GM12878 (cell line): ENCODE measurements around the gene BCL2. TPM values are rescaled to one million over a fixed set of nuclear protein-coding genes. Genes with fewer than 3 reads are reported as not detected.

Experiments
- ASH2L ChIP-seq: fragments of 300-600, 200-600 bp; sonication (generic); IDR thresholded peaks from 2 replicates; pipeline ENCODE4 v1.6.1; 2017; ENCODE audit warnings: low read depth, mild to moderate bottlenecking, borderline replicate concordance
- ATF3 ChIP-seq: IDR thresholded peaks from 2 replicates; pipeline ENCODE4 v1.6.1; 2011; ENCODE audit warnings: low read depth, mild to moderate bottlenecking, low read length, moderate library complexity, borderline replicate concordance; ENCODE audit errors: extremely low read depth
- BHLHE40 ChIP-seq, 2 experiments: fragments of 450-650 bp in 1 of 2; IDR thresholded peaks; 2 replicates each; pipeline ENCODE4 v1.6.1; 2011 to 2017; ENCODE audit warnings: low read depth in 2 of 2, borderline replicate concordance in 1 of 2, improper control_type of control experiment in 1 of 2, low read length in 1 of 2, mild to moderate bottlenecking in 1 of 2
- CREB1 ChIP-seq: IDR thresholded peaks from 2 replicates; pipeline ENCODE4 v1.6.1; 2012; ENCODE audit warnings: low read depth, mild to moderate bottlenecking, inconsistent platforms
- EP300 ChIP-seq, 2 experiments: fragments of 150-350 bp in 1 of 2; IDR thresholded peaks; 2 replicates each; pipeline ENCODE4 v1.6.1; 2011 to 2012; ENCODE audit warnings: low read depth in 2 of 2, low read length in 2 of 2, borderline replicate concordance in 1 of 2, improper control_type of control experiment in 1 of 2, inconsistent platforms in 1 of 2; ENCODE audit not compliant: control insufficient read depth in 1 of 2
- HDAC2 ChIP-seq: fragments of 200-600 bp; sonication (generic); IDR thresholded peaks from 2 replicates; pipeline ENCODE4 v1.6.1; 2017
- HDGF ChIP-seq: fragments of 450-650 bp; IDR thresholded peaks from 2 replicates; pipeline ENCODE4 v1.6.1; 2016; ENCODE audit warnings: antibody characterized with exemption
- KAT2A ChIP-seq: conservative IDR thresholded peaks from 2 replicates; pipeline ENCODE4 v1.6.1; 2011; ENCODE audit warnings: low read depth, low read length; ENCODE audit not compliant: control insufficient read depth
- KDM1A ChIP-seq: fragments of 200-600 bp; sonication (generic); IDR thresholded peaks from 2 replicates; pipeline ENCODE4 v1.6.1; 2016; ENCODE audit warnings: borderline replicate concordance
- MLLT1 ChIP-seq: fragments of 450-650 bp; IDR thresholded peaks from 2 replicates; pipeline ENCODE4 v1.6.1; 2016; ENCODE audit warnings: mild to moderate bottlenecking
- PRDM15 ChIP-seq: fragments of 450-650 bp; formaldehyde crosslinking; IDR thresholded peaks from 2 replicates; pipeline ENCODE4 v1.4.0; 2020; ENCODE audit warnings: mild to moderate bottlenecking, moderate library complexity
- RAD21 ChIP-seq: IDR thresholded peaks from 2 replicates; pipeline ENCODE4 v1.6.1; 2011; ENCODE audit warnings: mild to moderate bottlenecking, low read depth, low read length, moderate library complexity; ENCODE audit not compliant: insufficient read depth
- RELA ChIP-seq: fragments of 450-650 bp; IDR thresholded peaks from 2 replicates; pipeline ENCODE4 v1.8.0; 2014; ENCODE audit warnings: borderline replicate concordance; ENCODE audit not compliant: partially characterized antibody
- TCF12 ChIP-seq: IDR thresholded peaks from 2 replicates; pipeline ENCODE4 v1.6.1; 2011; ENCODE audit warnings: low read depth, mild to moderate bottlenecking, low read length
- ZBTB11 ChIP-seq: fragments of 450-650 bp; formaldehyde crosslinking; IDR thresholded peaks from 2 replicates; pipeline ENCODE4 v1.5.0; 2022; ENCODE audit warnings: mild to moderate bottlenecking, missing genetic modification characterization
- ZNF217 ChIP-seq: fragments of 450-650 bp; IDR thresholded peaks from 2 replicates; pipeline ENCODE4 v1.6.1; 2017; ENCODE audit warnings: antibody characterized with exemption, mild to moderate bottlenecking
- ZNF274 ChIP-seq: IDR thresholded peaks from one replicate; pipeline ENCODE4 v1.8.0; 2011; ENCODE audit not compliant: insufficient read length, insufficient read depth
- polyA plus RNA-seq, 11 experiments: library from polyadenylated mRNA; depleted of rRNA in 4 of 11; unstranded in 6 of 11; stranded (reverse) in 5 of 11; fragments of >200 nt; fragmentation: Nextera tagmentation in 4 of 11; fragmentation: Illumina TruSeq in 1 of 11; extraction: Ambion mirVana in 4 of 11; extraction: Trizol in 1 of 11; gene quantifications; 1 replicate in 1 of 11; 2 replicates in 10 of 11; pipeline versions ENCODE4 v1.2.1 to v1.2.3, GENCODE V29; 2011 to 2016; ENCODE audit warnings: inconsistent platforms in 2 of 11, missing spikeins in 2 of 11, low read depth in 1 of 11
- total RNA-seq, 4 experiments: library from RNA; depleted of rRNA in 3 of 4; stranded (reverse); fragments of >200 nt in 3 of 4; fragmentation: Illumina TruSeq in 1 of 4; extraction: Trizol in 1 of 4; gene quantifications; 2 replicates each; pipeline versions ENCODE4 v1.2.1 to v1.2.3, GENCODE V29; 2013 to 2021
- TF ChIP-seq, protein P1 (sequence below): IDR thresholded peaks from 2 replicates; pipeline ENCODE4 v1.6.1; 2011; ENCODE audit warnings: mild to moderate bottlenecking, low read depth, low read length, moderate library complexity; ENCODE audit not compliant: insufficient replicate concordance

The BCL2 gene
- total and polyA plus RNA-seq, 10 of the 15 experiments (the other 5 are each of a cell fraction or from before 2014, with no cell fraction given) = 4.1 to 47.8 (median 19.3) TPM

DNA sequence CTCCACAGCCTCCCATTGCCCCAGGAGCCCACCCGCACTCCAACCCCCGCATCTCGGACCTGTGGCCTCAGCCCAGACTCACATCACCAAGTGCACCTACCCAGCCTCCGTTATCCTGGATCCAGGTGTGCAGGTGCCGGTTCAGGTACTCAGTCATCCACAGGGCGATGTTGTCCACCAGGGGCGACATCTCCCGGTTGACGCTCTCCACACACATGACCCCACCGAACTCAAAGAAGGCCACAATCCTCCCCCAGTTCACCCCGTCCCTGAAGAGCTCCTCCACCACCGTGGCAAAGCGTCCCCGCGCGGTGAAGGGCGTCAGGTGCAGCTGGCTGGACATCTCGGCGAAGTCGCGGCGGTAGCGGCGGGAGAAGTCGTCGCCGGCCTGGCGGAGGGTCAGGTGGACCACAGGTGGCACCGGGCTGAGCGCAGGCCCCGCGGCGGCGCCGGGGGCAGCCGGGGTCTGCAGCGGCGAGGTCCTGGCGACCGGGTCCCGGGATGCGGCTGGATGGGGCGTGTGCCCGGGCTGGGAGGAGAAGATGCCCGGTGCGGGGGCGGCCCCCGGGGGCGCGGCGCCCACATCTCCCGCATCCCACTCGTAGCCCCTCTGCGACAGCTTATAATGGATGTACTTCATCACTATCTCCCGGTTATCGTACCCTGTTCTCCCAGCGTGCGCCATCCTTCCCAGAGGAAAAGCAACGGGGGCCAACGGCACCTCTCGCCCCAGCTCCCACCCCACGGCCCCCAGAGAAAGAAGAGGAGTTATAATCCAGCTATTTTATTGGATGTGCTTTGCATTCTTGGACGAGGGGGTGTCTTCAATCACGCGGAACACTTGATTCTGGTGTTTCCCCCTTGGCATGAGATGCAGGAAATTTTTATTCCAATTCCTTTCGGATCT, 1.3 kb downstream of the BCL2 start (continued):
- TF ChIP-seq ATF3 (no peak), HDGF (peak; percentile 84), CREB1 (no peak), HDAC2 (no peak), ZNF217 (peak; percentile 22; the same call in 1 of the 2 replicates), EP300 (IDR thresholded peaks at IDR 0.05; ENCODE audit: borderline replicate concordance in 1 of 2, control insufficient read depth in 1 of 2, low read depth in 2 of 2, low read length in 2 of 2) (0 out of 4 replicates have a peak, but pooled peaks of 1 of the 2 experiments have one; percentile 26), KDM1A (no peak), KAT2A (no peak), ZBTB11 (CRISPR knock-in tag) (no peak), MLLT1 (peak; percentile 67), ASH2L (no peak), PRDM15 (CRISPR knock-in tag) (no peak), RELA (peak; percentile 71), TCF12 (peak; percentile 89), BHLHE40 (IDR thresholded peaks at IDR 0.05; ENCODE audit: borderline replicate concordance in 1 of 2, low read depth in 2 of 2, low read length in 1 of 2) (peak; percentile 64 to 72; a peak in 3 of 4 replicates), ZNF274 (no peak), RAD21 (peak; percentile 99)
- TF ChIP-seq, protein P1, sequence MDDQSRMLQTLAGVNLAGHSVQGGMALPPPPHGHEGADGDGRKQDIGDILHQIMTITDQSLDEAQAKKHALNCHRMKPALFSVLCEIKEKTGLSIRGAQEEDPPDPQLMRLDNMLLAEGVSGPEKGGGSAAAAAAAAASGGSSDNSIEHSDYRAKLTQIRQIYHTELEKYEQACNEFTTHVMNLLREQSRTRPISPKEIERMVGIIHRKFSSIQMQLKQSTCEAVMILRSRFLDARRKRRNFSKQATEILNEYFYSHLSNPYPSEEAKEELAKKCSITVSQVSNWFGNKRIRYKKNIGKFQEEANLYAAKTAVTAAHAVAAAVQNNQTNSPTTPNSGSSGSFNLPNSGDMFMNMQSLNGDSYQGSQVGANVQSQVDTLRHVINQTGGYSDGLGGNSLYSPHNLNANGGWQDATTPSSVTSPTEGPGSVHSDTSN = no peak
